SKM-1 (cell line): Measurements from ENCODE around the gene ZNF324B.
"Not testable (repeated sequence)": the region's sequence is repeated elsewhere in the genome, so short reads cannot be mapped to it uniquely, and the experiment has no call there.

Experiments used
- DNase-seq: peaks from one replicate; lab custom pipeline; 2025; ENCODE audit not compliant: unreplicated experiment; lab: John Stamatoyannopoulos, UW

Gene ZNF324B

DNA sequence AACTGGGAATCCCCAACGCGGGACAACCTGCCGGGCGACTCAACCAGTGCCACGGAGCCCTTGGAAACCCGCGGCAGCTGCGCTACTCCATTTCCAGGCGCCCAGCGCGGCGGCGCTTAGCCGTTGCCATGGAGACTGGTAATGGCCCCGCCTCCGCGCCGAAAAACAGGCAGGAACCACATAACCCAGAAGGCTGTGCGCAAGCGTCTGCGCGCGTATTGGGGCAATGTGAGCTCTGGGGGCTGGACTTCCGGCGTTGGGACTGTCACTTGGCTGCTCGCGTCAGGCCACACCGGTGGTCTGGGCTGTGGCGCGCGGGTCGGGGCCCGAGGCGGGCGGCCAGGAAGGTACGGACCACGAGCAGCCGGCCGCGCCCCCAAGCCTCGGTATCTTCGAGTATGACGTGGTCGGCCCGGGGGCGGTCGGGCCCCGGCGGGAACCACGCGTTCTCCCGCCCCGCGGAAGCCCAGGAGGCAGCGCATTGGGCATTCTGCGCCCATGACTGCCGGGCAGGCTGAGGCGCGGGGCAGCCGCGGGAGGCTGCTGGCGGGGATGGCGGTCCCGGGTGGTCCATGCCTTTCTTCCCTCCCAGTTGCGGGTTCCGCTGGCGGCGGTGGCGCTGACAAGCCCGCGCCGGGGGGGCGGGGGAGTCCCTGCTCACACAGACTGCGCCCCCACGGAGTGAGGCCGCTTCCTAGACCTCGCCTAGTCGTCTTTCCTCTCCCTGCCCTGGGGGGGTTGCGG lies at the start of gene ZNF324B:
TSS of gene ZNF324B (plus strand) at position 265 of the 744 bp plus-strand sequence. CDS start 2,080 bp downstream, outside the sequence.
- DNase-seq: peak; percentile 65

DNA sequence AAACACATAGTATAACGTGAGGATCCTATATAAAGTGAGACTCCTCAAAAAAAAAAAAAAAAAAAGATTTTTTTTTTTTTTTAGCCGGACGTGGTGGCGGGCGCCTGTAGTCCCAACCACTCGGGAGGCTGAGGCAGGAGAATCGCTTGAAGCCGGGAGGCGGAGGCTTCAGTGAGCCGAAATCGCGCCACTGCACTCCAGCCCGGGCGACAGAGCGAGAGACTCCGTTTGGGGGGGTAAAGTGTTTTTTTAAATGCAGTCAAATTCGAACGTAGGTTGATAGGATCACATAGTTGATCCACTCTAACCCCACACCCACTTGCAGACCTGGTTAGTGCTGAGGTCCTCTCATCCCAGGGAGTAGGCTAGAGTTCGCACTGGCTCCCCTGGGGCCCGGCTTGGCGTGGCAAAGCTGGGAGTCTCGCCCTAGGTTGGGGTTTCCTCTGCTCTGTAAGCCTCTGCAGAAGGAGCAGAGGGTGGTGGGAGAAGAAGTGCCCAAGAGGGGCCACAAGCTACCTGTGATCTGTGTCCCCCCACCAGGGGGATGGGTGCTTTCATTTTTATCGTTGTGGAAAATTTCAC lies 49.5 kb upstream of the ZNF324B start:
- DNase-seq: no peak

DNA sequence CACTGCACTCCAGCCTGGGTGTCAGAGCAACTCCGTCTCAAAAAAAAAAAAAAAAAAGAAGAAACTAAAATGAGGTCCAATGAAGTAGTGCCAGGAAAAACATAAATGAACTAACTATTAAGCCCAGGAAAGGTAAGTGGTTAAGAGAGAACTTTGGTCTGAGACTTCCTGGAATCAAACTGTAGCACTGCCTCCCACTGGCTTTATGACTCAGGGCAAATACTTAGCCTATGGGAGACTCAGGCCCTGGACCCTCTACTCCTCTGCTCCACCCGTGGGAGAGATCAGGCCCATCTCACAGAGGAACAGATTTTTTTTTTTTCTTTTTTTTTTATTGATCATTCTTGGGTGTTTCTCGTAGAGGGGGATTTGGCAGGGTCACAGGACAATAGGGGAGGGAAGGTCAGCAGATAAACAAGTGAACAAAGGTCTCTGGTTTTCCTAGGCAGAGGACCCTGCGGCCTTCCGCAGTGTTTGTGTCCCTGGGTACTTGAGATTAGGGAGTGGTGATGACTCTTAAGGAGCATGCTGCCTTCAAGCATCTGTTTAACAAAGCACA lies 47.4 kb upstream of the ZNF324B start:
- DNase-seq: not testable (repeated sequence)

- DNase-seq: no peak
Measured at GRCh38 chr19:58406818-58407657, 44.4 kb upstream of the ZNF324B start.

DNA sequence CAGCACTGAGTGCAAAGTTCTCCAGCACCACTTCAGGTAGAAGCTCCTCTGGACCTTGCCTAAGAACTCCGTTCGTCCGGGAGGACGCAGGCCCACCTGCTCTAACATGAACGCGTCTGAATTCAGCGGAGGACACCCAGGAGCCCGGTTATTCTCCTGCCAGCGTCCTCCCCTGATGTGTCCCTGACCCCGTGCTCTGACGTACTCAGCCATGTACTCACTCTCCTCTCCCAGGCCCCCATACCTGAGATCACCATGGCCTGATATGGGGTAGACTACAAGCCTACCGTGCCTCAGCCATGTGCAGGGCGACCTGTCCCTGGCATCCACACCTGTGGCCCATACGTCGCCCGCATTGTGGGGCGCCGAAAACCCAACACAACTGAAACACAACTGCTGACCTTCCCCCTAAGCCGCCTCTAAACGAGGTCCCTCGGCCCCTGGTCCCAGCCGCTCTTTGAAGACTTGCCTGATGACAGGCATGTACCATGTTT lies 43.7 kb upstream of the ZNF324B start:
- no peak for DNase-seq

DNA sequence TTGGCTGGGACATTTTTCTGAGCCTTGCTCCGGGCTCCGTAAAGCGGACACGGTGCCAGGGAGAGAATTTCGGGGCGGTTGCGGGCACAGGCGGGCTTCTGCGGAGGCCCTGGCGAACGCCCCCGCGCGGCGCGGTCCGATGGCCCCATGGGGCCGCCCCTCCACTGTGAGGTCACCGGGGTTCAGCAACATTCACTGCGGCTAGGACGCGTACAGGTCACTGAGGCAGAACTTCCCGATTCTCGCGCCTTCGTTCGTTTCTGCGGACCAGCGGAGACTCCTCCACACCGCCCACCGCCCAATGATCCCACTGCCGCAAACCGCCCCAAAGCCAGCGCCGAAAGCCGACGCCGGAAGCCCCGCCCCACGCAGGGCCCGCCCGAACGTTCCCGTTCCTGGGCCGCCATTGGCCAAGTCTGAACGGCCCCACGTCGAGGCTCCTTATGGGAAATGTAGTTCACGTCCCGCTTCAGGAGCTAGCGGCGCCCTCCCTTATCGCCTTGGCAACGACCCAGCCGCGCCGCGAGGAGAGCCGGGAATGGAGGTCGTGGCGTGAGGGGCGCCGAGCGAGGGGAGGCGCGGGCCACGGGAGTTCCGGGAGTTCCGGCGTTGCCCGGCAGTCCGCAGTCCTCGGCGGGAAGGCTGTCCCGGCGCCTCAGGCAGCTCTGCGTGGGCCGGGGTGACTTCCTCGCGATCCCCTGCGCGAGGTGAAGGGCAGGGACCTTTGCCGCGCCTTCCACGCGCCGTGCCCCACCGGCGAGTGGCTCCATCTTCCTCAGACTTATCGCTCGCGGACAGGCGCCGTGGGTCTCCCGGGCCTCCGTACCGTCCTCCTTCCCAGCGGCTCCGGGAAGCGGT lies 43.0 kb upstream of the ZNF324B start, which contains the start of gene ZNF584:
TSS of gene ZNF584 (plus strand) at position 498 of the 858 bp plus-strand sequence. CDS start 499 bp downstream, outside the sequence.
- DNase-seq: peak; percentile 50

GRCh38 chr19:58409010-58409790 lies 42.2 kb upstream of the ZNF324B start:
- no peak for DNase-seq

DNA sequence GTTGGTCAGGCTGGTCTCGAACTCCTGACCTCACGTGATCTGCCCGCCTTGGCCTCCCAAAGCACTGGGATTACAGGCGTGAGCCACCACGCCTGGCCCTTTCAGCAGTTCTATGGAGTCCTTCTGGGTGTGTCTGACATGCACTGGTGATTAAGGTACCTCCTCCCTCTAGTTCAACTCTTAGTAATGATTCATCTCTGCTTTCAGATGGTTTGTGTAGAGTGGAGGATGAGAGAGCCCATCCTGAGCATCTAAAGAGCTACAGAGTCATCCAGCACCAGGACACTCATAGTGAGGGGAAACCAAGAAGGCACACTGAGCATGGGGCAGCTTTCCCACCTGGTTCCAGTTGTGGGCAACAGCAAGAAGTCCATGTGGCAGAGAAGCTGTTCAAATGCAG lies 34.8 kb upstream of the ZNF324B start:
- no peak for DNase-seq

- DNase-seq: no peak
Measured at GRCh38 chr19:58417071-58417470, 34.4 kb upstream of the ZNF324B start.

DNA sequence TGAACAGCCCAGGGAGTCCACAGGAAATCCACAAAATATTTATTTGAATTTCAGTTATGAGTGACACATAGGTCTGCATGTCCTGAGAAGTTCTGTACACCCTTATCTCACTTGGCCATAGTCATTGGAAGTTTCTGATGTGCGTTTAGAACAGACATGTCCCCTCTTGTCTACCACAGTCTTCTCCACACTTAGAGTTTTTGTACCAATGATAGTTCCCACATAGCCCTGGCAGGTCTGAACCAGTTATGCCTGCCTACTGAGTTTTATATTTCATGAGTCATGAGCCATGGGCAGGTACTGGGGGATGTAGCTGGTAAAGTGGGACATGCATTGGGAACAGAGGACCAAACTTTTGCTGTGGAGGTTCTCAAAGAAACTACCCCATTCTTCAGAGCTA lies 22.8 kb upstream of the ZNF324B start:
- no peak for DNase-seq

GRCh38 chr19:58429745-58430144 lies 21.7 kb upstream of the ZNF324B start:
- DNase-seq: no peak

DNA sequence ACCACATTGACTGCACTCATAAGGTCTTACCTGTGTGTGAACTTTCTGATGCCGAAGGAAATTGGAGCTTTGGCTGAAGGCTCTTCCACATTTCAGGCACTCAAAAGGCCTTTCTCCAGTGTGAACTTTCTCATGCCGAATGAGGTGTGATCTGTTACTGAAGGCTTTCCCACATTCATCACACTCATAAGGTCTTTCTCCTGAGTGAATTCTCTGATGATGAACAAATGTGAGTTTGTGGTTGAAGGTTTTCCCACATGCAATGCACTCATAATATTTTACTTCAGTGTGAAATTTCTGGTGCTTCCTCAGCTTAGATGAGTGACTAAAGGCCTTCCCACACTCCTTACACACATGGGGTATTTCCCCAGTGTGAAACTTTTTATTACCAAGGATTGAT lies 17.2 kb upstream of the ZNF324B start:
- DNase-seq: no peak

DNA sequence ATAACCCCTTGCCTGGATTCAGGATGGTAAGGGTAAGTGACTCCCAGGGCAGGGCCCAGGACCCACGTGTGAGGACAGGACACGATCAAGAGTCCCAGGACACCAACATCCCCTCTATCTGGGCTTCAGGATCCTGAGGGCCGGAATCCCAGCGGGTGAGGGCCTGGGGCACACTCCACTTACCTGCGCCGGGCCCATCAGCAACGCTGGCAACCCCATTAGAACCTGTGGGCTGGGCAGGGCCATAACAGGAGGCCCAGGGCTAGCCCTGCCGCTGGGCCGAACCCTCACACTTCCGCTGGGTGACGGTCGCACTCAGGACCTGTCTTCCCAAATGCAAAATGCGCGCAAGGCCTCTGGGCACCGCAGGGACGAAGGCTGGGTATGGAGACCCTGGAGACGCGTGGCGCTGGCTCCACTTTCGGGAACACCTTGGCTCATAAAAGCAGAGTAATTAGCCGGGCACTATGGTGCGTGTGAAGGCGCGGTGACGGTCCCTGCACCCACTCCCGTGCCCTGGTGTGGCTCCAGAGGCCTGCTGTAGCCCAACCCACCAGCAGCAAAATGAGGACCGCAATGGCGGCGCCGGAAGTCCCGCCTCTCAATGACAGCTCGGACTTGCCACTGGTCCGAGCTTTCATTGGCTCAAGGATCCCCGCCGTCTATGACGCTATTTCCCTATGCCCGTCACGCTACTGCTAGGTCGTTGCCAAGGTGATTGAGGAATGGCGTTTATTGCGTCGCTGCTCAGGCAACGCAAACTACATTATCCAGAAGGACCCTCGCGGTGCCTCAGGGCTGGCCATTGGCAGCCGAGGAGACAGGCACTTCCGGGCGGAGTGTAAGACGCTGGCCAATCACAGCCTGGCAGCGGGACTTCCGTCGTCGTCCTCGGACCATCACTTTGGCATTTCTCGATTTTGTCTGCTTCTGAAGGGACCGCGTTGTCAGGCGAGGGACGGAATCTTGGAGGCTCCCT lies 11.6 kb upstream of the ZNF324B start, which contains the start of gene ZNF132:
TSS of gene ZNF132 (minus strand) at position 578 of the 979 bp plus-strand sequence. CDS start at position 246, 332 bp downstream.
- no peak for DNase-seq

DNA sequence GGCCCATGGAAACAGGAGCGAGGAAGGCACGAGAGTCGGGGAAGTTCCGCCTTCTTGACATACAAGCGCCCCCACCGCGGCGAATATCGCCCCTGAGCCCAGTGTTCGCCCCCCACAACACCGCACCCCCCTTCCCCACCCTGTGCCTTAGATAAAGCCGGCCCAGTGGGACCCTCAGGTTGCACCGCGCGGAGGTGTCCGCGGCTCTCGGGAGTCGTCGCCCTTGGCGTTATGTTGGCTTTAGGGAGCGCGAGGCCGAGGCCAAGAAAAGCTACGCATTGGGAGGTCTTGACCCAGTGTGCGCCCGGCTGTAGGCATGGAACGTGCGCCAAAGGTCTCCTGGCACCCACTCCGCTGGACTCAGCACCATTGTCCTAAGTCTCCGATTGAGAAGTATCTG lies 10.9 kb upstream of the ZNF324B start:
- DNase-seq: no peak

DNA sequence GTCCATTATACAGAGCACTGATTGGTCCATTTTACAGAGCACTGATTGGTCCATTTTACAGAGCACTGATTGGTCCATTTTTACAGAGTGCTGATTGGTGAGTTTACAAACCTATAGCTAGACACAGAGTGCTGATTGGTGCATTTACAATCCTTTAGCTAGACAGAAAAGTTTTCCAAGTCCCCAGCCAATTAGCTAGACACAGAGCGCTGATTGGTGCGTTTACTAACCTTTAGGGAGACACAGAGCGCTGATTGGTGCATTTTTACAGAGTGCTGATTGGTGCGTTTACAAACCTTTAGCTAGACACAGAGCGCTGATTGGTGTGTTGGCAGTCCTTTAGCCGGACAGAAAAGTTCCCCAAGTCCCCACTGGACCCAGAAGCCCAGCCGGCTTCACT lies 8.4 kb upstream of the ZNF324B start:
- not testable (repeated sequence) for DNase-seq

- DNase-seq: not testable (repeated sequence)
Measured at GRCh38 chr19:58448860-58449259, 2.6 kb upstream of the ZNF324B start.

DNA sequence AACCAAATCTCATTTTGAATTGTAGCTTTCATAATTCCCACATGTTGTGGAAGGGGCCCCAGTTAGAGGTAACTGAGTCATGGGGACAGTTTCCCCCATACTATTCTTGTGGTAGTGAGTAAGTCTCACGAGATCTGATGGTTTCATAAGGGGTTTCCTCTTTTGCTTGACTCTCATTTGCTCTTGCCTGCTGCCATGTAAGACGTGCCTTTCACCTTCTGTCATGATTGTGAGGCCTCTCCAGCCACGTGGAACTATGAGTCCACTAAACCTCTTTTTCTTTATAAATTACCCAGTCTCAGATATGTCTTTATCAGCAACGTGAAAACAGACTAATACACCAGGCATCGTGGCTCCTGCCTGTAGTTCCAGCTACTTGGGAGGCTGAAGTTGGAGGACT lies 1.4 kb upstream of the ZNF324B start:
- DNase-seq: not testable (repeated sequence)

DNA sequence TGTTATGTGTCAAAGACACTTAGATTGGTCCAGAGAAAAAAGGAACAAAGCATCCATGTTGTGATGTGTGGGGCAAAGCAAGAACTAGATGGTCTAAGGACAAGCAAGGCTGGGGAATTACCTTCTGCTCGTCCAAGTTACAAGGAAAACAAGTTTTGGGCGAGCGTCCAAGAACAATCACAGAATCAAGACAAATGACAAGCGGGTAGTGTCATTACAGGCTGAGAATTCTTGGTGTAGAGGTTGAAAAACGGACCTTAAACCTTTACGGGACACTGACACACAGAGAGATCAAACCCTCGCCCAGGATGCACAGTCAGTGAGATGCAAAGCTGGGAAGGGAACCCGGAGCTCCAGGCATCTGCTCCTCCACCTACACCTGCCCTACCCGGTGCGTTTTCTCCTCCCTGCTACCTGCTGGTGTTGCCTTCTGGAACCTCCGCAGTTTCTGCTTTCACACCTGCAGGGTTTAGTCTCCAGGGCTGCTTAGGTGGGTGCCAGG lies 515 bp upstream of the ZNF324B start:
- no peak for DNase-seq
